HepG2 (cell line): ENCODE results near the gene PXDC1. TPM values are rescaled to one million over a fixed set of nuclear protein-coding genes. Genes with fewer than 3 reads are reported as not detected.

ENCODE experiments used
- ARHGAP35 ChIP-seq: sonication (generic); formaldehyde crosslinking; IDR thresholded peaks from 2 replicates; pipeline ENCODE4 v1.9.0; 2022; ENCODE audit warnings: mild to moderate bottlenecking, inconsistent platforms, moderate library complexity, missing genetic modification reagents, borderline replicate concordance
- GATAD1 ChIP-seq: IDR thresholded peaks from 2 replicates; pipeline ENCODE4 v1.6.1; 2016; ENCODE audit warnings: missing genetic modification reagents, missing compliant biosample characterization
- HMG20B ChIP-seq: conservative IDR thresholded peaks from 2 replicates; pipeline ENCODE4 v1.6.1; 2016; ENCODE audit warnings: missing genetic modification reagents, missing compliant biosample characterization
- HNF4G ChIP-seq, 2 experiments: sonication (generic) in 1 of 2; formaldehyde crosslinking in 1 of 2; IDR thresholded peaks; 2 replicates each; pipeline versions ENCODE4 v1.4.0 to v1.6.1; 2011 to 2020; ENCODE audit warnings: borderline replicate concordance in 2 of 2, low read depth in 2 of 2, mild to moderate bottlenecking in 2 of 2, low read length in 1 of 2, missing genetic modification reagents in 1 of 2, moderate library complexity in 1 of 2
- JUNB ChIP-seq: sonication (generic); formaldehyde crosslinking; IDR thresholded peaks from 2 replicates; pipeline ENCODE4 v1.8.0; 2022; ENCODE audit warnings: missing genetic modification reagents, mild to moderate bottlenecking, borderline replicate concordance
- KDM4B ChIP-seq: sonication (generic); formaldehyde crosslinking; IDR thresholded peaks from 2 replicates; pipeline ENCODE4 v1.4.0; 2020; ENCODE audit warnings: missing genetic modification reagents
- KLF12 ChIP-seq: sonication (generic); formaldehyde crosslinking; IDR thresholded peaks from 2 replicates; pipeline ENCODE4 v1.4.0; 2020; ENCODE audit warnings: missing genetic modification reagents, borderline replicate concordance
- LCORL ChIP-seq, 2 experiments: fragments of 450-650 bp in 1 of 2; sonication (generic) in 1 of 2; formaldehyde crosslinking in 1 of 2; IDR thresholded peaks; 2 replicates each; pipeline versions ENCODE4 v1.5.0 to v1.6.1; 2017 to 2020; ENCODE audit warnings: antibody characterized with exemption in 1 of 2, missing genetic modification reagents in 1 of 2
- NFKBIZ ChIP-seq: IDR thresholded peaks from 2 replicates; pipeline ENCODE4 v1.6.1; 2018; ENCODE audit warnings: missing genetic modification reagents, missing compliant biosample characterization
- PAXIP1 ChIP-seq: sonication (generic); formaldehyde crosslinking; conservative IDR thresholded peaks from 2 replicates; pipeline ENCODE4 v1.4.0; 2020; ENCODE audit warnings: mild to moderate bottlenecking, missing genetic modification reagents, moderate library complexity
- PHB2 ChIP-seq: fragments of 450-650 bp; IDR thresholded peaks from 2 replicates; pipeline ENCODE4 v1.6.1; 2018; ENCODE audit not compliant: partially characterized antibody
- SMAD3 ChIP-seq: sonication (generic); formaldehyde crosslinking; IDR thresholded peaks from 2 replicates; pipeline ENCODE4 v1.4.0; 2020; ENCODE audit warnings: missing genetic modification reagents
- SMARCE1 ChIP-seq: fragments of 450-650 bp; IDR thresholded peaks from 2 replicates; pipeline ENCODE4 v1.6.1; 2017; ENCODE audit warnings: borderline replicate concordance
- ZFP36 ChIP-seq: fragments of 150-350 bp; IDR thresholded peaks from 2 replicates; pipeline ENCODE4 v1.6.1; 2018; ENCODE audit warnings: borderline replicate concordance, low read length, low read depth; ENCODE audit not compliant: partially characterized antibody
- ZNF234 ChIP-seq: sonication (generic); formaldehyde crosslinking; conservative IDR thresholded peaks from 2 replicates; pipeline ENCODE4 v1.5.1; 2020; ENCODE audit warnings: mild to moderate bottlenecking, missing genetic modification reagents
- ZNF260 ChIP-seq: sonication (generic); formaldehyde crosslinking; IDR thresholded peaks from 2 replicates; pipeline ENCODE4 v1.4.0; 2020; ENCODE audit warnings: missing genetic modification reagents, low read depth, mild to moderate bottlenecking, borderline replicate concordance
- ZNF543 ChIP-seq: sonication (generic); formaldehyde crosslinking; IDR thresholded peaks from 2 replicates; pipeline ENCODE4 v1.4.0; 2020; ENCODE audit warnings: mild to moderate bottlenecking, missing genetic modification reagents
- ZNF616 ChIP-seq: sonication (generic); formaldehyde crosslinking; IDR thresholded peaks from 2 replicates; pipeline ENCODE4 v1.5.0; 2020; ENCODE audit warnings: low read depth, mild to moderate bottlenecking, missing genetic modification reagents
- ZNF7 ChIP-seq: IDR thresholded peaks from 2 replicates; pipeline ENCODE4 v1.6.1; 2016; ENCODE audit warnings: missing biosample characterization, missing genetic modification reagents
- ZNF704 ChIP-seq: sonication (generic); formaldehyde crosslinking; IDR thresholded peaks from 2 replicates; pipeline ENCODE4 v1.8.1; 2023; ENCODE audit warnings: mild to moderate bottlenecking, inconsistent platforms, moderate library complexity, missing genetic modification reagents, borderline replicate concordance
- ZNF737 ChIP-seq: sonication (generic); formaldehyde crosslinking; IDR thresholded peaks from 2 replicates; pipeline ENCODE4 v1.5.0; 2020; ENCODE audit warnings: missing genetic modification reagents, mild to moderate bottlenecking, borderline replicate concordance
- ZNF777 ChIP-seq: sonication (generic); formaldehyde crosslinking; IDR thresholded peaks from 2 replicates; pipeline ENCODE4 v1.4.0; 2020; ENCODE audit warnings: missing genetic modification reagents
- ZSCAN5A ChIP-seq: sonication (generic); formaldehyde crosslinking; IDR thresholded peaks from 2 replicates; pipeline ENCODE4 v1.8.0; 2022; ENCODE audit warnings: mild to moderate bottlenecking, missing genetic modification reagents, borderline replicate concordance
- polyA plus RNA-seq, 8 experiments: library from polyadenylated mRNA; depleted of rRNA in 3 of 8; stranded (reverse) in 7 of 8; unstranded in 1 of 8; fragments of >200 nt; fragmentation: Illumina TruSeq in 4 of 8; extraction: Trizol in 4 of 8; gene quantifications; 2 replicates each; pipeline versions ENCODE4 v1.2.1 to v1.2.3, GENCODE V29; 2011 to 2016; ENCODE audit warnings: low read depth in 4 of 8, missing spikeins in 1 of 8, mixed read lengths in 1 of 8; ENCODE audit not compliant: insufficient read depth in 1 of 8
- total RNA-seq, 5 experiments: library from RNA; depleted of rRNA; stranded (reverse); fragments of >200 nt; fragmentation: Illumina TruSeq; extraction: Trizol; gene quantifications; 2 replicates each; pipeline ENCODE4 v1.2.3, GENCODE V29; 2016; ENCODE audit warnings: low read depth in 1 of 5

Gene PXDC1
- total and polyA plus RNA-seq, 2 of the 13 experiments (the other 11 are each of a cell fraction or from before 2014, with no cell fraction given), result 32.4 to 34.7 TPM

GRCh38 chr6:3776881-3777507, 25.5 kb upstream of the PXDC1 start (continued):
- no peak for TF ChIP-seq ZSCAN5A (CRISPR knock-in tag)
- no peak for TF ChIP-seq ZNF543
- no peak for TF ChIP-seq ZNF737 (CRISPR knock-in tag)
- TF ChIP-seq KLF12 (CRISPR knock-in tag), result no peak
- no peak for TF ChIP-seq SMARCE1
- no peak for TF ChIP-seq GATAD1
- no peak for TF ChIP-seq HMG20B
- TF ChIP-seq PHB2, result no peak
- 0 out of 2 replicates have a peak, but pooled peaks have one; percentile 26 for TF ChIP-seq KDM4B
- TF ChIP-seq ZNF616 (CRISPR knock-in tag), result no peak
- no peak for TF ChIP-seq ARHGAP35 (CRISPR knock-in tag)
- no peak for TF ChIP-seq SMAD3 (CRISPR knock-in tag)
- TF ChIP-seq PAXIP1 (CRISPR knock-in tag), result no peak
- no peak for TF ChIP-seq ZNF234
- no peak for TF ChIP-seq ZNF704 (CRISPR knock-in tag)
- no peak for TF ChIP-seq ZNF7 (CRISPR knock-in tag)
- TF ChIP-seq ZNF260 (CRISPR knock-in tag), result peak; percentile 67; the same call in 1 of the 2 replicates
- TF ChIP-seq ZFP36, result no peak
- TF ChIP-seq LCORL (IDR thresholded peaks at IDR 0.05), result peak; percentile 60; the same call in 1 of the 2 replicates
- peak; percentile 37; the same call in 1 of the 2 replicates for TF ChIP-seq LCORL (CRISPR knock-in tag; IDR thresholded peaks at IDR 0.05)
- no peak for TF ChIP-seq ZNF777 (CRISPR knock-in tag)
- no peak for TF ChIP-seq NFKBIZ (CRISPR knock-in tag)
- TF ChIP-seq HNF4G (IDR thresholded peaks at IDR 0.05; ENCODE audit: borderline replicate concordance, low read depth, low read length), result no peak
- TF ChIP-seq HNF4G (CRISPR knock-in tag; IDR thresholded peaks at IDR 0.05; ENCODE audit: borderline replicate concordance, low read depth), result no peak
- TF ChIP-seq JUNB (CRISPR knock-in tag), result peak; percentile 66; the same call in 1 of the 2 replicates
